A549 (cell line): Measurements from ENCODE around the gene TSPAN18.

Experiments used
- CTCF ChIP-seq: fragments of >200 bp; sonication (Bioruptor Twin); formaldehyde crosslinking; IDR thresholded peaks from 3 replicates; pipeline ENCODE4 v1.5.1; 2016
- RCOR1 ChIP-seq: fragments of 150-350 bp; IDR thresholded peaks from 2 replicates; pipeline ENCODE4 v1.6.1; 2014; ENCODE audit warnings: antibody characterized with exemption, low read length, low read depth

DNA sequence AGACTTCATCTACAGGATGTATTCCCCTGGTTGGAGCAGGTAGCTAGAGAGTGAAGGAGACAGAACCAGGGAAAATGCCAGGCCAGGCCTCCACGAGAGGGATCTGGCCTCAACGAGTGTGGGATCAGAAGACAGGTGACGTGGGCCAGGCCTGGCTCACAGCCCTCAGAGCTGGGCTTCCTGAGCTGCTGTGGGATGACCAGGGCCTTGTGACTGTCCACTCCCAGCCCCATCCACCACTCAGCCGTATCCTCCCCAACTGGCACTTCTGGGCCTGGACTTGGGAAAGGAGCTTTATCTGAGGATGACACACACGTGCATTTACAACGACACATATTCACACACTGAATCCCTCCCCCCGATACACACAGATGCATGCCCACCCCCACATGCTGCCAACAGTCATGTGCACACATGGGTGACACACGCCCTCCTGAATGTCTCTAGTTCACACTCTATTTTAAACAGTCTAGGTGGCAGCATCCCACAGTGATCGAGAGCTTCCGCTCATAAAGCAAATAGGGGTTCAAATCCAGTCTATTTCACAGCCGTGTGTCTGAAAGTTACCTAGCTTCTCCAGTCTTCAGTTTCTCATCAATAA, 130.8 kb downstream of the TSPAN18 start:
- TF ChIP-seq CTCF: no peak
- no peak for TF ChIP-seq RCOR1
